Activated CD8-positive, alpha-beta memory T cell treated with anti-CD3 and anti-CD28 coated beads, Interleukin-2, amount 50 U/mL, for 1 hour (primary cell): ENCODE measurements around the gene TOB1.
"Not testable (repeated sequence)": the region's sequence is repeated elsewhere in the genome, so short reads cannot be mapped to it uniquely, and the experiment has no call there.

ENCODE experiments used
- DNase-seq: peaks from one replicate; pipeline ENCODE4 v3.0.0-alpha.2; 2020; ENCODE audit errors: extremely low read depth

Gene TOB1

GRCh38 chr17:50868602-50869001 lies 2.4 kb upstream of the TOB1 start:
- DNase-seq = no peak

DNA sequence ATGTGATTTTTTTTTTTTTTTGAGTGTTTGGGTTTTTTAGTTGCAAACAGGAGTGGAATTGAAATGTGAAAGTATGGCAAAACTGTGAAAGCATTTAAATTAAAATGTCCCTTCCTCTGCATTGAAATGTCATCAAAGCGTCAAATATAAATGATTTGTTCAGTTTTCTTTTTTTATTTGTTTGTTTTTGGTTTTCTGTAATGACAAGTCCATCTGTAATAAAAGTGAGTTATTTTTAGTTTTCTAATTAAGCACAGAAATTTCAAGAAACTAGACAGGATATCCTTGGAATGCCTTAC lies 1.9 kb upstream of the TOB1 start:
- no peak for DNase-seq

DNA sequence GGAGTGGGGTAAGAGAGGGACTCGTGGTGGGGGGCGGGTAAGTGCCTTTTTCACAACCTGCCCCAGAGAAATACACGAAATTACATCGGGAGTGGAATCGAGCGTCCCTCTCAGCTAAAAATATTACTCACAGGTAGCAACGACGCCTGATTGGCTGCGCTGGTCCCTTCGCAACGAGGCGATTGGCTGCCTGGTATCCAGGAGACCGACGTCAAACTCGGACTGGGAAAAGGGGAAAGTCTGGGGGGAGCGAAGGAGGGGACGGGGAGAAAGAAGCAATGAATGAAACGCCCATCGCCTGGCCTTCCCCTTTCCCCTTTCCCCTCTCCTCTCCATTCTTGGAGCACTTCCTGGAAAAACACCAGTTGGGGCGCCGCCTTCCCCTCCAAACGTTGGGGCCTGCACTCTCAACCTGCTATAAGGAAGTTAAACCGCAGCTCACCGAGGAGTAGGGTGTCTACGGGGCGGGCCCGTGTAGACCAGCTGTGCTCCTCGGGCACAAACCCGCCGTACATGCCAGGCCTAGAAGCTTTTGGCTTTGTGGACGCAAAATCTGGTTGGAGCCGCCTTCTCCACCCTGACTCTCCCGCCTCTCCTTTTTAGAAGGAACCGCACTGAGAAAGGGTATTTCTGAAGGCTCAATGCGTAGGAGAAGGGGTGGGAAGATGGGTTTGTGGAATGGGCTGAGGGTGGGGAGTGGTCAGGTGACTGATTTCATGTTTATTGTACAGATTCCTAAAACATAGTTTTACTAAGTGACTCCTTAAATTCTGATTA lies 1.4 kb upstream of the TOB1 start:
- no peak for DNase-seq

- DNase-seq = no peak
Observed at GRCh38 chr17:50866950-50867362, 802 bp upstream of the TOB1 start.

GRCh38 chr17:50865868-50866260 lies 290 bp downstream of the TOB1 start:
- no peak for DNase-seq

GRCh38 chr17:50865060-50865867 lies 890 bp downstream of the TOB1 start:
- no peak for DNase-seq

DNA sequence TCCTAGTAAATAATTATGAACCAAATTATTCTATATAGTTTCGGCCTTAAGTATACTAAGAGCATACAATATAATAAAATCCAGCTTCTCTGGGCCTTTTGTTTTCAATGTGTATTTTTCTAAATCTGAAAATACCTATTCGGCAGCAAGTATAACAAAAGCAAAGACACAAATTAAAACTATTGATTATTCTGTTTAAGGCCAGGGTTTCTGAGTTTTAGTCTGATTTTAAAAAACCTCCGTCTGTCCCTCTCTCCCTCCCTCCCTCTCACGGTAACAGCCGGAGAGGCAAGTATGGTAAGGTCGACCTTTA lies 1.5 kb downstream of the TOB1 start:
- no peak for DNase-seq

GRCh38 chr17:50863931-50864330 lies 2.2 kb downstream of the TOB1 start:
- no peak for DNase-seq

- no peak for DNase-seq
Observed at GRCh38 chr17:50863221-50863843, 2.8 kb downstream of the TOB1 start.

- DNase-seq = no peak
Observed at GRCh38 chr17:50861822-50862528, 4.2 kb downstream of the TOB1 start.

GRCh38 chr17:50861334-50861676 lies 4.8 kb downstream of the TOB1 start:
- no peak for DNase-seq

DNA sequence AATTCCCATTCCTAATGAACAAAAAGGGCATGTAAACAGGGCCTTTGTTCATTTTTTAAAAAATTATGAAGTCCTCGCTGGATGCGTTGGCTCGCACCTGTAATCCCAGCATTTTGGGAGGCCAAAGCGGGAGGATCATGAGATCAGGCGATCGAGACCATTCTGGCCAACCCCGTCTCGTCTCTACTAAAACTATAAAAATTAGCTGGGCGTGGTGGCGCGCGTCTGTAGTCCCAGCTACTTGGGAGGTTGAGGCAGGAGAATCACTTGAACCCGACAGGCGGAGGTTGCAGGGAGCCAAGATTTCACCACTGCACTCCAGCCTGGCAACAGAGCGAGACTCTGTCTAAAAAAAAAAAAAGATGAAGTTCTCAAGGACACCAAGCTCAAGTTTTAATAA lies 6.4 kb downstream of the TOB1 start:
- not testable (repeated sequence) for DNase-seq

GRCh38 chr17:50858486-50859225 lies 7.5 kb downstream of the TOB1 start:
- no peak for DNase-seq

DNA sequence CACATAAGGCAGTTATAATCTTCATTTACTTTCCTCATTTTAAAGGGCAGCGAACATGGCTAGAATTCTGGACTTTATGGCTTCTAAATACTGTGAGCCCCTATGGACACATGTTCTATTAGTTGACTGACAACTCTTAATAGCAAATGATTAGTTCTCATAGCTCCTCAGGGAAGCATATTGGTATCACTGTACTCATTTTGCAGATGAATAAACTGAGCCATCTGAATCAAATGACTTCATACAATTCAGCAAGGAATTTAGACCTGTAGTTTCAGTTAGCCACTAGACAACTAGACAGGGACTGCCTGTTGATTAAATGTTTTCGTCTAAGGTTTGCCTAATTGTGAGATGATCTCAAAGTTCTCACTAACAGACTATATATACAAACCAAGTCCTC lies 9.7 kb downstream of the TOB1 start:
- no peak for DNase-seq

DNA sequence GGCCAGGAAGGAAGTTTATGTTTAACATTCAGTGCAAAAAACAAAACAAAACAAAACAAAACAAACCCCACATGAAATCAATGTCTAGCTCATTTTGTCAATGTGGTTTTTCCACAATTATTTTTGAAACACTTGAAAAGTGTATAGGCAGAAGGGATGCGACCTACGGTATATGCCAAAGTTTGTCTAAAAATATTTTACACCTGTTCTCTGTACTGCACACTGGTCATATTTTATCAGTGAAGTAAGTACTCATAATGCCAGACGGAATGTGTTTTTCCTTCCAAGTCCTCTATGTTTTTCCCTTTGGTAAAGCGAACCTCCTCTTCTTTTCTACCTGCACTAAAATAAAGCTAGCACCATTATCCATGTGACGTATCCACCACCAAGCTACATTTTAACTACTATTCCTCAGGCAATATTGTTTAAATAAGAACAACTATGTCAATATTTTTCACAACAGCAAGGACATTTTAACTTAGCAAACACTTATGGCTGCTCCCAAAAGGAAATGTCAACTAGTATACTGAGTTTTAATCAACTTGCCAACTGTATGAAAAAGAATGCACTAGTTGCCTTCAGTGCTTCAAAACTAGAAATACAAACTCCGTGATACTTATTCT lies 10.3 kb downstream of the TOB1 start:
- DNase-seq = no peak

- DNase-seq = no peak
Observed at GRCh38 chr17:50853781-50854180, 12.4 kb downstream of the TOB1 start.

DNA sequence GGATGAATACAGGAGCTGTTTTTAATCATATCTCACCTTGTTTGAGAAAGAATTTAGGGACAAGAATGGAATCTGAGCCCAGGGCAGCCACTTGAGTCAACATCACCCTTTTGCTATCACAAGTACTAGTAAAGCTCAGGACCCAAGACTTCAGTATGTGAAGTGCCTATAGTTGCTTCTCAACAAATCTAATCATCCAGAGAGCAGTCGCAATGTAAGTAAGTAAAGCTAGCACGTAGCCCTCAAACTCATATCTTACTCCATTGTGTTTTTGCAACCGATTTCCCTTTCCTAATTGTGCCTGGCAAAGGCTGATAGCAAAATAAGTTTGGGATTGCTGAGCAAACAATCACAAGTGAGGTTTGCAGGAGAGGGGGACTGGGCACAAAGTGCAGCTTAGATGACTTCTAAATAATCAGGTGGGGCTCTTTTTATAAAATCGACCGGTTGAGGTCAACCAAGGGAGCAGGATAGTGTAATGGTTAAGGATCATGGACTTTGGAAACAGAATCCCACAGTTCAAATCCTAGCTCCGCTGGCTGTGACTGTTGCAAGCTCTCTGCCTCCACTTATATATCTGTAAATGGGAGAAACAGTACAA lies 13.0 kb downstream of the TOB1 start:
- no peak for DNase-seq

GRCh38 chr17:50850640-50851039 lies 15.5 kb downstream of the TOB1 start:
- DNase-seq = no peak

DNA sequence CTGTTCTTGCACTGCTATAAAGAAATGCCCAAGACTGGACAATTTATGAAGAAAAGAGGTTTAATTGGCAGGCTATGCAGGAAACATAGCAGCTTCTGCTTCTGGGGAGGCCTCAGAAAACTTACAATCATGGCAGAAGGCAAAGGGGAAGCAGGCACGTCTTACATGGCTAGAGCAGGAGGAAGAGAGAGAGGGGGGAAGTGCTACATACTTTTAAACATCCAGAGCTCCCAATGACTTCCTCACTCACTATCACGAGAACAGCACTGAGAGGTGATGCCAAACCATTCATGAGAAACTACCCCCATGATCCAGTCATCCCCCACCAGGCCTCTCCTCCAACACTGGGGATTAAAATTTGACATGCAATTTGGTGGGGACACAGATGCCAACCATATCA lies 17.4 kb downstream of the TOB1 start:
- no peak for DNase-seq

DNA sequence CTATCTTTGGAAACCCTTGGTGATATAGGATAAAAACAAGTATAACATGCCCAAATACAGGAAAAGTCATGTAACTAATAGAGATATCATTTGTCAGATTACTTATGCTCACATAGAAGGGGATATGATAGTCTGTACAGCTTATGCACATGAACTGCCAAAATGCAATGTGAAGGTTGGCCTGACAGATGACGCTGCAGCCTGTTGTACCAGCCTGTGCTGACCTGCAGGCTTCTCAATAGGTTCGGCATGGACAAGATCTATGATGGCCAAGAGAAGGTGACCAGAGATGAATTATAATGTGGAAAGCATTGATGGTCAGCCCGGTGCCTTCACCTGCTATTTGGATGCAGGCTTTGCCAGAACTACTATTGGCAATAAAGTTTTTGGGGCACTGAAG lies 18.1 kb downstream of the TOB1 start:
- DNase-seq = no peak

GRCh38 chr17:50847566-50847965 lies 18.6 kb downstream of the TOB1 start:
- no peak for DNase-seq
